Pancreas (tissue), 10 donors: ENCODE data around the gene VPS4A. TPM values are rescaled to one million over a fixed set of nuclear protein-coding genes. Genes with fewer than 3 reads are reported as not detected.

Experiments
- ATAC-seq, 4 donors: fragments of 200-7000 bp; cut with Tn5 transposase; one replicate each; pipeline versions ENCODE4 v1.8.0 to v1.9.1; 2020; ENCODE audit warnings: mild to moderate bottlenecking in 4 of 4, moderate library complexity in 4 of 4
- DNase-seq, 6 donors: peaks; one replicate each; pipeline ENCODE4 v3.0.0-alpha.2; 2020
- FAIRE-seq: peaks from 2 replicates; lab custom pipeline; 2012; peaks lifted over from hg19 to GRCh38; lab: Jason Lieb, UNC
- H3K27ac ChIP-seq, 4 donors: fragments of 200-600 bp; sonication (generic); 1 replicate in 3 of 4; 2 replicates in 1 of 4; pipeline versions ENCODE4 v1.5.0 to v1.8.0; 2020
- H3K27me3 ChIP-seq, 4 donors: fragments of 200-600 bp; one replicate each; pipeline ENCODE4 v1.8.0; 2021
- H3K36me3 ChIP-seq, 3 donors: fragments of 200-600 bp; sonication (generic) in 1 of 3; one replicate each; pipeline versions ENCODE4 v1.5.0 to v1.8.0; 2020 to 2021
- H3K4me1 ChIP-seq, 3 donors: fragments of 200-600 bp; one replicate each; pipeline ENCODE4 v1.8.0; 2021
- H3K4me3 ChIP-seq, 4 donors: fragments of 200-600 bp; sonication (generic) in 2 of 4; one replicate each; pipeline versions ENCODE4 v1.5.0 to v1.8.0; 2020 to 2021
- H3K9me3 ChIP-seq, 4 donors: fragments of 200-600 bp; one replicate each; pipeline ENCODE4 v1.8.0; 2021
- CTCF ChIP-seq, 4 donors: fragments of 200-600 bp; sonication (generic) in 3 of 4; IDR thresholded peaks; one replicate each; pipeline versions ENCODE4 v1.5.0 to v1.8.0; 2021; ENCODE audit warnings: antibody characterized with exemption in 4 of 4
- WGBS, 2 donors: extraction: QIAGEN DNeasy Blood & Tissue Kit; methylation state at CpG; one replicate each; pipeline ENCODE4 v1.1.7; 2013; 5-methylcytosine and 5-hydroxymethylcytosine counted together
- intact Hi-C, 3 donors: fragments of 100-400 bp; cut with DNase I; formaldehyde crosslinking; loops; one replicate each; pipeline versions ENCODE4 v1.11.1 to v1.14.2; 2022
- polyA plus RNA-seq, 2 donors: library from polyadenylated mRNA; stranded (reverse); fragments of 200-250 nt; gene quantifications; one replicate each; pipeline ENCODE4 v1.2.3, GENCODE V29; 2013
- total RNA-seq, 6 donors: library from RNA; stranded (reverse); fragmentation: NEBNext Ultra II Directional in 4 of 6; extraction: Animal tissue kit (Norgen Biotek cat#: 25700) in 4 of 6; gene quantifications; one replicate each; pipeline versions ENCODE4 v1.2.1 to v1.2.4, GENCODE V29; 2021 to 2023
- donor health status: healthy with polysubstance abuse.
- donor health status: DM: no; HTN: no; CAD: no; lungs with moderate emphysema.
- donor health status: DM: no; HTN: no; CAD: no.
- donor health status: control.
- donor health status: control.
- donor health status: Bipolar disorder and iron deficiency.
- donor health status: DM: yes; HTN: yes; CAD: no.
- donor health status: DM: no; HTN: no; CAD: no.
- donor health status: DM: no; HTN: no; CAD: no.
- donor health status: DM: yes; HTN: yes; CAD: no.

Gene VPS4A
- total RNA-seq (10 to 100 TPM; 15.6 to 21.8 (median 19.5) TPM), polyA plus RNA-seq (10 to 100 TPM; 27.8 to 34.8 TPM)

DNA sequence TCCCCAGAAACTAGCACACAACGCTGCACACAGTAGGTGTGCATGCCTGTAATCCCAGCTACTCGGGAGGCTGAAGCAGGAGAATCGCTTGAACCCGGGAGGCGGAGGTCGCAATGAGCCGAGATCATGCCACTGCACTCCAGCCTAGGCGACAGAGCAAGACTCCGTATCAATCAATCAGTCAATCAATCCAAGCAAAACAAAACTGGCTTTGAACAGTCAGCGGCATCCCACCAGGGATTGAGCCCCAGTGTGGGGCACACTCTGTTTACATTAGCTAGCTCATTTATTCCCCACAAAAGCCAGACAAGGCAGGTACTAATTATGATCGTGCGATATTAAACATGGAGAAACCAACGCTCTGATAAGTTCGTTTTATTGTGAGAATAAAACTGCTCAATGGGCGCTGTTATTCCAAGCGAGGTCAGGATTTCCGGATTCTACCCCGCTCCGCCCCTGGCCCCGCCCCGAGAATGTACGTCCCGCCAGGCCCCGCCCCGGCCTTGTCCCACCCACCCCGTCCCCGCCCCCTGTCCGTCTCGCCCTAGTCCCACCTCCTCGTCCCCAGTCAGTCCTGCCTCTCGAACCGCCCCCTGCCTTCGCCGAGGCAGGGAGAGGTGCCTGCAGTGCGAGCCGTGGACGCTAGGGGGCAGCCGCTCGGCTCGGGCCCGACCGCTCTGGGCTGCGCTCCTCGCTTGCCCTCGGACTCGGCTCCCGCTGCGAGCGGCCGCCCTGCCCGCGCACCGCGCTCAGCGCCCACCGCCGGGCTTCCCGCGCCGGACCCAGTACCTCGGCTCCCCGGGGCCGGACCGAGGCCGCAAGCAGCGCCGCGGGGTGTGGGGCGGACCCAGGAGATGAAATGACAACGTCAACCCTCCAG is at the start of gene VPS4A:
VPS4A (plus strand) TSS at position 698 of the 880 bp plus-strand sequence; CDS start at position 860, 162 bp downstream.
- ATAC-seq, result peak; percentile 91 to 95 (median 93)
- peaks cover 14 to 29% (median 17%) of the 10 kb centered on the region in 3 donors for H3K4me1 ChIP-seq
- TF ChIP-seq CTCF (IDR thresholded peaks at IDR 0.05), result peak; percentile 88 to 92 (median 90)
- 6 to 15% methylated on average over 28 to 70 of the region's 70 CpGs for WGBS, 2 donors
- intact Hi-C loops, result no loop called here
- H3K36me3 ChIP-seq, result no peaks in the 10 kb centered on the region
- H3K27ac ChIP-seq, result peak within 1 kb of the TSS; percentile 78 to 90 (median 80)
- H3K9me3 ChIP-seq, result no peaks in the 10 kb centered on the region
- H3K27me3 ChIP-seq, result no peaks in the 10 kb centered on the region
- DNase-seq, result peak; percentile 95 to 100 (median 97)
- FAIRE-seq, result no peak
- peak within 1 kb of the TSS; percentile 91 to 98 (median 96) for H3K4me3 ChIP-seq

DNA sequence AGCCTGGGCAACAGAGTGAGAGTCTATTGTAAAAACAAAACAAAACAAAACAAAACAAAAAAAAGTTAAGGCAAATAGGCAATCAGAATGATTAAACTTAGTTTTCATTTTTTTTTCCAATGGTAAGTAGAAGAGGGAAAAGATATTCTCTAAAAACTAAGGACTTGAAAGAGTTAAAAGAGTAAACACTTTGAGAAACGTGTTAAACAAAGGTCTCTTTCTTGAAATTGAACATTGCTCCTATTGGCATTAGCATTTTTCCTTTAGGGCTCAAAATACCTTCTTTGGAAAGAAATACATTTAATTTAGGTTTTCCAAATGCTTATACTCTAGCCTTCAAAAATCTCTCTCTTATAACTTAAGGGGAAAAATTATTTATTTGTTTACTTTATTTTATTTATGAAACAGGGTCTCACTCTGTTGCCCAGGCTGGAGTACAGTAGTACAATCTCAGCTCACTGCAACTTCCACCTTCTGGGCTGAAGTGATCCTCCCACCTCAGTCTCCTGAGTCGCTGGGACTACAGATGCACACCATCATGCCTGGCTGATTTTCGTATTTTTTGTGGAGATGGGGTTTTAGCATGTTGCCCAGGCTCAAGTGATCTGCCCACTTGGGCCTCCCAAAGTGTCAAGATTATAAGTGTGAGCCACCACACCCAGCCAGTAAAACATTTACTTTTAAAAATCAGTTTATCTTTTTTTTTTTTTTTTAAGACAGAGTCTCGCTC is 44.7 kb upstream of the VPS4A start:
- TF ChIP-seq CTCF (IDR thresholded peaks at IDR 0.05), result no peak
- FAIRE-seq (no peak), ATAC-seq (no peak)

DNA sequence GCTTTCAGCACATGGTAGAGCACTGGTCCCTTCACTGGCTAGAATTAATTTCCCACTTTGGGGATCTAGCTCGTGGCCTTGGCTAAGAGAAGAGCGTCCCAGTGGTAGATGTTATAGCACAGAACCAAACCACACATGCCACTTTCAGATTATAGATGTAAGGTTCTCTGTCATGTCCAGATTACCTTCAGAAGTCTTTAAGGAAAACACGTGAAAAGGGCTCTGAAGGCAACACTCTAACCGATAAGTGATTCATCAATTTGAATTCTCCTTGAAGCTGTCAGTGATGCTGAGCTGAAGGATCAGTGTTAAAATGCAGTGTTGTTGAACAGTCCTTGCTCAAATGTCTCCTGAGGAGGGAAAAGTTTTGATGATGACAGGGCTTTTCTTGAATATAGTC is 43.5 kb upstream of the VPS4A start:
- Histone ChIP-seq H3K27ac (no peak overlapping the region), H3K4me1 (no peaks in the 10 kb centered on the region), H3K27me3 (no peaks in the 10 kb centered on the region), H3K4me3 (no peak overlapping the region), H3K9me3 (no peaks in the 10 kb centered on the region), H3K36me3 (no peaks in the 10 kb centered on the region)
- ATAC-seq, result no peak
- FAIRE-seq, result no peak
- 87 to 96% methylated on average over 4 of the region's 4 CpGs for WGBS, 2 donors
- DNase-seq, result no peak
- intact Hi-C loops, result no loop called here
- no peak for TF ChIP-seq CTCF (IDR thresholded peaks at IDR 0.05)

More for the DNA sequence above, 44.7 kb upstream of the VPS4A start:
- Histone ChIP-seq H3K4me3 (no peak overlapping the region), H3K36me3 (no peaks in the 10 kb centered on the region), H3K27me3 (no peaks in the 10 kb centered on the region), H3K27ac (no peak overlapping the region), H3K4me1 (no peaks in the 10 kb centered on the region), H3K9me3 (no peaks in the 10 kb centered on the region)
- intact Hi-C loops, result no loop called here
- DNase-seq, result no peak
- 49 to 73% methylated on average over 4 of the region's 4 CpGs for WGBS, 2 donors

- ATAC-seq (no peak), DNase-seq (no peak), FAIRE-seq (no peak)
- Histone ChIP-seq H3K4me1 (no peaks in the 10 kb centered on the region), H3K4me3 (no peak overlapping the region), H3K36me3 (no peaks in the 10 kb centered on the region), H3K27me3 (no peaks in the 10 kb centered on the region), H3K27ac (no peak overlapping the region), H3K9me3 (no peaks in the 10 kb centered on the region)
- intact Hi-C loops, result no loop called here
- TF ChIP-seq CTCF (IDR thresholded peaks at IDR 0.05), result no peak
- whole genome bisulfite sequencing, 2 donors, result 86 to 90% methylated on average over 3 of the region's 3 CpGs
Observed at GRCh38 chr16:69270395-69270794, 40.8 kb upstream of the VPS4A start.
